ENCODE results near the gene TP53BP1.

DNA sequence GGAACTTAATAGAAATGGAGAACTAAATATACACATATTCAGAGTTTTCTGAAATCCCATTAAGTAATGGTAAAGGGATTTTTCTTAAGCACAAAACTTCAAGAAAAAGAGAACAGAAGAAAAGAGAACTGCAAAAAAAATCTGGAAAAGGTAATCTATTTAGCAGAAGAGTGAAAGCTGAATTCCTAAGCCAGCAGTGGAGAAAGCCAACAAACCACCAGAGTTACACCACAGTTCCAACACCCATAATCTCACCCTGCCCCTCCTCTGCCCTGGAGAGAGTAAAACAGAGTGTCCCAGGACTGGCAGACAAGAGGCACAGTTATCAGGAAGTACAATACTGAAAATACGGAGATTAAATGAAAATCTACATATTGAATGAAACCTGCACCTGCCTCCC lies 29.4 kb downstream of the TP53BP1 start:
- no peak for TF ChIP-seq EZH2 (IDR thresholded peaks at IDR 0.05)
- TF ChIP-seq, protein P1, sequence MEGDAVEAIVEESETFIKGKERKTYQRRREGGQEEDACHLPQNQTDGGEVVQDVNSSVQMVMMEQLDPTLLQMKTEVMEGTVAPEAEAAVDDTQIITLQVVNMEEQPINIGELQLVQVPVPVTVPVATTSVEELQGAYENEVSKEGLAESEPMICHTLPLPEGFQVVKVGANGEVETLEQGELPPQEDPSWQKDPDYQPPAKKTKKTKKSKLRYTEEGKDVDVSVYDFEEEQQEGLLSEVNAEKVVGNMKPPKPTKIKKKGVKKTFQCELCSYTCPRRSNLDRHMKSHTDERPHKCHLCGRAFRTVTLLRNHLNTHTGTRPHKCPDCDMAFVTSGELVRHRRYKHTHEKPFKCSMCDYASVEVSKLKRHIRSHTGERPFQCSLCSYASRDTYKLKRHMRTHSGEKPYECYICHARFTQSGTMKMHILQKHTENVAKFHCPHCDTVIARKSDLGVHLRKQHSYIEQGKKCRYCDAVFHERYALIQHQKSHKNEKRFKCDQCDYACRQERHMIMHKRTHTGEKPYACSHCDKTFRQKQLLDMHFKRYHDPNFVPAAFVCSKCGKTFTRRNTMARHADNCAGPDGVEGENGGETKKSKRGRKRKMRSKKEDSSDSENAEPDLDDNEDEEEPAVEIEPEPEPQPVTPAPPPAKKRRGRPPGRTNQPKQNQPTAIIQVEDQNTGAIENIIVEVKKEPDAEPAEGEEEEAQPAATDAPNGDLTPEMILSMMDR (IDR thresholded peaks at IDR 0.05 in 2 of 3, conservative IDR thresholded peaks at IDR 0.05 in 1 of 3; ENCODE audit: borderline replicate concordance in 1 of 3, insufficient read depth in 1 of 3, low read depth in 2 of 3, low read length in 2 of 3) = no peak
- no peak for TF ChIP-seq POLR2A (IDR thresholded peaks at IDR 0.05; ENCODE audit: borderline replicate concordance, extremely low read depth, insufficient read depth, insufficient read length)
- TF ChIP-seq POLR2AphosphoS5 (IDR thresholded peaks at IDR 0.05; ENCODE audit: low read depth, low read length) = no peak
- TF ChIP-seq REST (IDR thresholded peaks at IDR 0.05; ENCODE audit: low read depth) = no peak
- TF ChIP-seq SP1 (IDR thresholded peaks at IDR 0.05; ENCODE audit: low read depth) = no peak
- no peak for TF ChIP-seq CEBPB (IDR thresholded peaks at IDR 0.05; ENCODE audit: low read depth)
- TF ChIP-seq, protein P2, sequence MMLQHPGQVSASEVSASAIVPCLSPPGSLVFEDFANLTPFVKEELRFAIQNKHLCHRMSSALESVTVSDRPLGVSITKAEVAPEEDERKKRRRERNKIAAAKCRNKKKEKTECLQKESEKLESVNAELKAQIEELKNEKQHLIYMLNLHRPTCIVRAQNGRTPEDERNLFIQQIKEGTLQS (IDR thresholded peaks at IDR 0.05) = no peak
- no peak for TF ChIP-seq RAD21 (IDR thresholded peaks at IDR 0.05; ENCODE audit: low read depth)

All from HCT116 (cell line).